AG10803 (cell line): Measurements from ENCODE around the gene CTNND2.

Experiments used
- DNase-seq: peaks from one replicate; pipeline ENCODE4 v3.0.0; 2010; ENCODE audit warnings: low read depth
- H3K4me3 ChIP-seq: 2 replicates; pipeline ENCODE4 v1.5.1; 2011; ENCODE audit warnings: mild to moderate bottlenecking, low read length, control low read depth
- CTCF ChIP-seq: conservative IDR thresholded peaks from 2 replicates; pipeline ENCODE4 v1.5.1; 2011; ENCODE audit warnings: mild to moderate bottlenecking, low read length, control low read depth, inconsistent platforms

CTNND2 gene

DNA sequence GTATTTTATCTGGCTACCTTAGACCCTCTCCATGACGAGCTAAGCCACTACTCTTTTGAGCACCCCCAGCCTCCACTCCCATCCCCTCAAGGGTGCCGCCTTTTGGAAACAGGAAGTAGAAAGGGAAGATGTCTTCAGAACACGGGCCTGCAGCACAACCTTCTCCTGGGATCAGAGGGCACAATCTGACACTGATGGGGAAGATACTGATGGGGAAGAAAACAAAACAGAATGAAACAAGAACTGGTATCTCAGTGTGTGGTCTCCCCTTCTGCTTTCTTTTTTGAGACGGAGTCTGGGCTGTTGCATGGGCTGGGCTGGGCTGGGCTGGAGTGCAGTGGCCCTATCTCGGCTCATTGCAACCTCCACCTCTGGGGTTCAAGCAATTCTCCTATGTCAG, 603.5 kb downstream of the CTNND2 start:
- no peak for TF ChIP-seq CTCF
- H3K4me3 ChIP-seq = no peak overlapping the region
- DNase-seq = no peak

GRCh38 chr5:11298877-11299276, 605.4 kb downstream of the CTNND2 start:
- TF ChIP-seq CTCF = no peak
- no peak for DNase-seq
- H3K4me3 ChIP-seq = no peak overlapping the region

DNA sequence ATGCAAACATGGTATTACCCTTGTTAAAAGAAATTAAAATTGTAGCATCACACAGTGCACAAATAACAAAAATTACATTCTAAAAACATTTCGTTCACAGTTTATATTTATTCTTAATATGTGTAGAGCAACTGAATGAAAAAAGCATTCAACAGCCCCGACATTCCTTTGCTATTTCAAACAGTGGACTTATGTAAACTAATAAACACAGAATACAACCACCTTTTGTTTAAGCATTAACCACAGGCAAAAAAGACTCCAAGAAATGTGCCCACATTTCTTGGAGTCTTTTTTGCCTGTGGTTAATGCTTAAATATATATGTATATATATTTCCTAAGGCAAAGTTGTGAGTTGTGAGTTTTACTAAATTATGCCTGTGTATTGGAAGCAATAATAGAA, 610.7 kb downstream of the CTNND2 start:
- TF ChIP-seq CTCF = no peak
- H3K4me3 ChIP-seq = no peak overlapping the region
- no peak for DNase-seq

GRCh38 chr5:11292648-11293356, 611.4 kb downstream of the CTNND2 start:
- DNase-seq = no peak
- H3K4me3 ChIP-seq = no peak overlapping the region
- TF ChIP-seq CTCF = no peak

DNA sequence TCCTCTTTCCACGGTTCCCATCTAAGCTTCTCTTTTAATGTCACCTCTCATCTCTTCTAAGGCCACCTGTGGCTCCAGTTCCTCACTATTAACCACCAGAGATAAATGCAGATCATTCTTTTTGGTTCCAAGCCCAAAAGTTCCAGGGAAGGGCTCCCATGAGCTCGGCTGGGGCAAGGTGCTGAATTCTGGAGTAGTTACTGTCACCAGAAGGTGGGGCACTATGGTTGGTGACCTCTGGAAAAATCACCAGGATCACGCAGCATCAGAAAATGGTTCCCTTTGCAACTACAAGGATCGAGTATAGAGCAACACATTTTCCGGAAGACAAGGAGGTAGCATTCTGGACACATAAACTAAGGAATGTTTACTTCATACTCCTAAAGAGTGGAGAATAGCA, 614.5 kb downstream of the CTNND2 start:
- TF ChIP-seq CTCF = no peak
- H3K4me3 ChIP-seq = no peak overlapping the region
- DNase-seq = no peak

GRCh38 chr5:11289208-11289607, 615.0 kb downstream of the CTNND2 start:
- TF ChIP-seq CTCF = no peak
- no peak for DNase-seq

GRCh38 chr5:11281842-11282241, 622.4 kb downstream of the CTNND2 start:
- no peak for DNase-seq
- TF ChIP-seq CTCF = no peak

More at GRCh38 chr5:11289208-11289607, 615.0 kb downstream of the CTNND2 start:
- H3K4me3 ChIP-seq = no peak overlapping the region

More at GRCh38 chr5:11281842-11282241, 622.4 kb downstream of the CTNND2 start:
- H3K4me3 ChIP-seq = no peak overlapping the region
